Subcutaneous adipose tissue (tissue), 4 donors: ENCODE measurements around the gene TUBB. TPM values are rescaled to one million over a fixed set of nuclear protein-coding genes. Genes with fewer than 3 reads are reported as not detected.

Experiments
- CTCF ChIP-seq: fragments of 450-650 bp; IDR thresholded peaks from one replicate; pipeline ENCODE4 v1.5.1; 2016; ENCODE audit warnings: low read depth, mild to moderate bottlenecking, control low read depth, antibody characterized with exemption, moderate library complexity
- total RNA-seq, 4 donors: library from RNA; depleted of rRNA; stranded (reverse); fragments of >200 nt; gene quantifications; one replicate each; pipeline ENCODE4 v1.1.0, GENCODE V29; 2016

Gene TUBB
- total RNA-seq, 4 donors from 2014 or later = 166 to 277 (median 220) TPM

GRCh38 chr6:30744054-30744805 is 24.1 kb downstream of the TUBB start, which contains the start of gene IER3:
IER3 (minus strand) TSS chr6:30744547; CDS start chr6:30744518, 29 bp downstream.
- TF ChIP-seq CTCF = no peak

- no peak for TF ChIP-seq CTCF
Observed at GRCh38 chr6:30747300-30747687, 27.1 kb downstream of the TUBB start.

GRCh38 chr6:30747902-30748769 is 28.0 kb downstream of the TUBB start:
- TF ChIP-seq CTCF = no peak

- no peak for TF ChIP-seq CTCF
Observed at GRCh38 chr6:30748851-30749540, 28.8 kb downstream of the TUBB start.

- TF ChIP-seq CTCF = no peak
Observed at GRCh38 chr6:30749554-30750378, 29.6 kb downstream of the TUBB start.

- no peak for TF ChIP-seq CTCF
Observed at GRCh38 chr6:30750379-30750668, 30.2 kb downstream of the TUBB start.
